Measurements from ENCODE around the gene RASGRP3.

Gene RASGRP3

DNA sequence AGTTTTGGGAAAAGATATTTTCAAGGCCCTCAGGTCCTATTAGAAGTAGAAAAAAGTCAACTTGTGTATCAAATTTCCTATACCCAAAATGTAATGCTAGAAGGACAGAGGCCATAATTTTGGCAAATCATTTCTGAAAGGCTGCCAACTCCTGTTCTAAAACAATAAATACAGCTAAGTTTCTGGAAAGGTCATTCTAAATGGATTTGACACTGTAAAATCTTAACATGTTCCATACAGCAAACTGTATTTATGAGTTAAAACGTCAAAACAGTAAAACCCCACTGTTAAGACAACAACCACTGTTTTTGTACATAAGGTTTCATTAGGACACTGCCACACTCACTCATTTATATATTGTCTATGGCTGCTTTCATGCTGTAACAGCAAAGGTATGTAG lies 113.0 kb downstream of the RASGRP3 start:
- H3K36me3 ChIP-seq (ENCODE audit: insufficient read depth) = no peaks in the 10 kb centered on the region; the same call in 1 of the 2 replicates
- H3K27ac ChIP-seq = no peak overlapping the region
- no peak overlapping the region for H3K9ac ChIP-seq
- H3K79me2 ChIP-seq (ENCODE audit: insufficient read depth, low read depth) = peaks cover 8% of the 10 kb centered on the region; the same call in 1 of the 2 replicates
- peaks cover 4% of the 10 kb centered on the region for H3K4me1 ChIP-seq (ENCODE audit: low read depth, poor library complexity, severe bottlenecking)
- H3K27me3 ChIP-seq (ENCODE audit: insufficient read depth, low read depth) = no peaks in the 10 kb centered on the region
- TF ChIP-seq, protein P1, sequence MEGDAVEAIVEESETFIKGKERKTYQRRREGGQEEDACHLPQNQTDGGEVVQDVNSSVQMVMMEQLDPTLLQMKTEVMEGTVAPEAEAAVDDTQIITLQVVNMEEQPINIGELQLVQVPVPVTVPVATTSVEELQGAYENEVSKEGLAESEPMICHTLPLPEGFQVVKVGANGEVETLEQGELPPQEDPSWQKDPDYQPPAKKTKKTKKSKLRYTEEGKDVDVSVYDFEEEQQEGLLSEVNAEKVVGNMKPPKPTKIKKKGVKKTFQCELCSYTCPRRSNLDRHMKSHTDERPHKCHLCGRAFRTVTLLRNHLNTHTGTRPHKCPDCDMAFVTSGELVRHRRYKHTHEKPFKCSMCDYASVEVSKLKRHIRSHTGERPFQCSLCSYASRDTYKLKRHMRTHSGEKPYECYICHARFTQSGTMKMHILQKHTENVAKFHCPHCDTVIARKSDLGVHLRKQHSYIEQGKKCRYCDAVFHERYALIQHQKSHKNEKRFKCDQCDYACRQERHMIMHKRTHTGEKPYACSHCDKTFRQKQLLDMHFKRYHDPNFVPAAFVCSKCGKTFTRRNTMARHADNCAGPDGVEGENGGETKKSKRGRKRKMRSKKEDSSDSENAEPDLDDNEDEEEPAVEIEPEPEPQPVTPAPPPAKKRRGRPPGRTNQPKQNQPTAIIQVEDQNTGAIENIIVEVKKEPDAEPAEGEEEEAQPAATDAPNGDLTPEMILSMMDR (conservative IDR thresholded peaks at IDR 0.05; ENCODE audit: low read depth, low read length) = no peak
- no peaks in the 10 kb centered on the region for H4K20me1 ChIP-seq (ENCODE audit: insufficient read depth)
- no peak overlapping the region for H3K4me2 ChIP-seq
- H3K4me3 ChIP-seq (IDR thresholded peaks at IDR 0.05; ENCODE audit: insufficient read depth, low read depth, low read length) = no peak overlapping the region
- no peak overlapping the region for H2AFZ ChIP-seq (ENCODE audit: low read depth)

DNA sequence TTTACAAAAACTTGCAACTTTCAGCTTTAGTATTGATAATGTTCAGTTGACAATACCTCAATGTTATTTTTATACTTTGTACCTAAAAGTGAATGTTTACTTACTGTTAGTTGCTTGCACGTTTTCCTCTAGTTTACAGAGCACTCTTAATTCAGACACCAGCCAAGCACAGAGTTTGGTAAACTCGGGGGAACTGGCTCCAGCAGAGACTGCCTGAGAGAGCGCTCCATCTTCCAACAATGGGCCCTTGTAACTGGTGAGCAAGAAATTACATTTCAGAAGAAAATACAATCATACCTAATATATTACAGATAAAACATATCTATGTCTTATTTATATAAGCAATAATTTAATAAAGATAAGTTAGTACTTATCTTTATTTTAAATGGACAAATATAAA lies 118.9 kb downstream of the RASGRP3 start:
- H2AFZ ChIP-seq (ENCODE audit: low read depth) = no peak overlapping the region
- no peak overlapping the region for H3K27ac ChIP-seq
- peaks cover 52% of the 10 kb centered on the region for H3K79me2 ChIP-seq (ENCODE audit: insufficient read depth, low read depth)
- H3K9ac ChIP-seq = no peak overlapping the region
- no peak overlapping the region for H3K4me2 ChIP-seq
- peaks cover 36% of the 10 kb centered on the region for H3K4me1 ChIP-seq (ENCODE audit: low read depth, poor library complexity, severe bottlenecking)
- no peaks in the 10 kb centered on the region for H3K27me3 ChIP-seq (ENCODE audit: insufficient read depth, low read depth)
- H3K36me3 ChIP-seq (ENCODE audit: insufficient read depth) = peaks cover 7% of the 10 kb centered on the region; the same call in 1 of the 2 replicates
- peaks cover 7% of the 10 kb centered on the region; the same call in 1 of the 2 replicates for H4K20me1 ChIP-seq (ENCODE audit: insufficient read depth)
- TF ChIP-seq, protein P1 (conservative IDR thresholded peaks at IDR 0.05; ENCODE audit: low read depth, low read length) = no peak
- no peak overlapping the region for H3K4me3 ChIP-seq (IDR thresholded peaks at IDR 0.05; ENCODE audit: insufficient read depth, low read depth, low read length)

DNA sequence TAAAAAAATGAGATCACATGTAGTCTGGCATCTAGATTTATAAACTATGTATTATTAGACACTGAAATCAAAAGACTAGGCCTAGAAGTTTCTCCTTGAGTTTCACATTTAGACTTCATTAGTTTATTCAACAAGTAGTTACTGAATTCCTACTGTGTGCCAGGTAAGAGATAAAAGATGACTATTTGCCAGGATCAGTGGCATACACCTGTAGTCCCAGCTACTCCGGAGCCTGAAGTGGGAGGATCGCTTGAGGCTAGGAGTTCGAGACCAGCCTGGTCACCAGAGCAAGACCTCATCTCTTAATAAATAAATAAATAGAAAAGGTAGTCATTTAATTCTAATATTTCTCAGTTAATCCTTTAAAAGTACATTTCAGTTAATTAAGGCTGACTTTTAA lies 120.6 kb downstream of the RASGRP3 start:
- H4K20me1 ChIP-seq (ENCODE audit: insufficient read depth) = peaks cover 7% of the 10 kb centered on the region; the same call in 1 of the 2 replicates
- H3K27me3 ChIP-seq (ENCODE audit: insufficient read depth, low read depth) = no peaks in the 10 kb centered on the region
- H2AFZ ChIP-seq (ENCODE audit: low read depth) = no peak overlapping the region
- H3K4me1 ChIP-seq (ENCODE audit: low read depth, poor library complexity, severe bottlenecking) = peaks cover 36% of the 10 kb centered on the region
- peak overlapping the region; percentile 98 for H3K4me2 ChIP-seq
- H3K79me2 ChIP-seq (ENCODE audit: insufficient read depth, low read depth) = peaks cover 52% of the 10 kb centered on the region
- TF ChIP-seq, protein P1 (conservative IDR thresholded peaks at IDR 0.05; ENCODE audit: low read depth, low read length) = no peak
- no peak overlapping the region for H3K4me3 ChIP-seq (IDR thresholded peaks at IDR 0.05; ENCODE audit: insufficient read depth, low read depth, low read length)
- no peak overlapping the region for H3K9ac ChIP-seq
- H3K36me3 ChIP-seq (ENCODE audit: insufficient read depth) = peaks cover 7% of the 10 kb centered on the region; the same call in 1 of the 2 replicates
- no peak overlapping the region for H3K27ac ChIP-seq

DNA sequence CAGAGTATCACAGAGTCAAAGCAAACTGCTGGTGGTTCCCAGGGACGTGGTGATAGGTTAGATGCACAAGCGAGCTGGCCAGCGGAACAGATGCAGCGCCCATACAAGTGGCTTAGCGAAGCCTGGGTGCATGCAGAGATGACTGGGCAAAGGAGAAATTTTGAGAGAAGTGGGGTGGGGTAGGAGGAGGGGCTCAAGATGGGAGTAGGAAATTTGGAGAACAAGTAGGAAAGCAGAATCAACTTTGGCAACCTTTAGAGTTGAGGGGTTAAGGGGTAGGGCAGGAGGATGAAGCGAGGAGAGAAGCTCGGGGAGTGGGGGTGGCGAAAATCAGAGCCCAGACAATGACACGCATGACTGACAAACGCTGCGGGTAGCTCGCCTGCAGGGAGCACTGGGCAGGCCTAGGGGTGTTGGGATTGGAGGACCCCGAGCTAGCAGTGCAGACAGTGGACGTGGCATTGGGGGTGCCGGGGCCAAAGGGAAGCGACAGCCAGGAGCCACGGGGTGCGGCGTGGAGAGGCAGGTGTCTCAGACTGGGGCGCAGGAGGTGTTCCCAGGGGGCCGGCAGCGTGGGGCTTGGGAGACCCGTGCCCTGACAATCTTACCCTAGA lies 122.2 kb downstream of the RASGRP3 start:
- no peaks in the 10 kb centered on the region for H3K27me3 ChIP-seq (ENCODE audit: insufficient read depth, low read depth)
- H4K20me1 ChIP-seq (ENCODE audit: insufficient read depth) = peaks cover 7% of the 10 kb centered on the region; the same call in 1 of the 2 replicates
- H3K27ac ChIP-seq = peak overlapping the region; percentile 69
- H3K9ac ChIP-seq = peak overlapping the region; percentile 85
- H3K4me3 ChIP-seq (IDR thresholded peaks at IDR 0.05; ENCODE audit: insufficient read depth, low read depth, low read length) = peak overlapping the region; percentile 47
- H2AFZ ChIP-seq (ENCODE audit: low read depth) = peak overlapping the region; percentile 79
- H3K4me2 ChIP-seq = peak overlapping the region; percentile 98
- H3K79me2 ChIP-seq (ENCODE audit: insufficient read depth, low read depth) = peaks cover 49% of the 10 kb centered on the region
- TF ChIP-seq, protein P1 (conservative IDR thresholded peaks at IDR 0.05; ENCODE audit: low read depth, low read length) = no peak
- H3K4me1 ChIP-seq (ENCODE audit: low read depth, poor library complexity, severe bottlenecking) = peaks cover 31% of the 10 kb centered on the region
- H3K36me3 ChIP-seq (ENCODE audit: insufficient read depth) = peaks cover 7% of the 10 kb centered on the region; the same call in 1 of the 2 replicates

All from KMS-11 (cell line).